HG03571 (cell line): Measurements from ENCODE around the gene SRCIN1.

Experiments
- ATAC-seq: cut with Tn5 transposase; IDR thresholded peaks from one replicate; pipeline ENCODE4 v1.9.1; 2021; ENCODE audit not compliant: unreplicated experiment

SRCIN1 gene

DNA sequence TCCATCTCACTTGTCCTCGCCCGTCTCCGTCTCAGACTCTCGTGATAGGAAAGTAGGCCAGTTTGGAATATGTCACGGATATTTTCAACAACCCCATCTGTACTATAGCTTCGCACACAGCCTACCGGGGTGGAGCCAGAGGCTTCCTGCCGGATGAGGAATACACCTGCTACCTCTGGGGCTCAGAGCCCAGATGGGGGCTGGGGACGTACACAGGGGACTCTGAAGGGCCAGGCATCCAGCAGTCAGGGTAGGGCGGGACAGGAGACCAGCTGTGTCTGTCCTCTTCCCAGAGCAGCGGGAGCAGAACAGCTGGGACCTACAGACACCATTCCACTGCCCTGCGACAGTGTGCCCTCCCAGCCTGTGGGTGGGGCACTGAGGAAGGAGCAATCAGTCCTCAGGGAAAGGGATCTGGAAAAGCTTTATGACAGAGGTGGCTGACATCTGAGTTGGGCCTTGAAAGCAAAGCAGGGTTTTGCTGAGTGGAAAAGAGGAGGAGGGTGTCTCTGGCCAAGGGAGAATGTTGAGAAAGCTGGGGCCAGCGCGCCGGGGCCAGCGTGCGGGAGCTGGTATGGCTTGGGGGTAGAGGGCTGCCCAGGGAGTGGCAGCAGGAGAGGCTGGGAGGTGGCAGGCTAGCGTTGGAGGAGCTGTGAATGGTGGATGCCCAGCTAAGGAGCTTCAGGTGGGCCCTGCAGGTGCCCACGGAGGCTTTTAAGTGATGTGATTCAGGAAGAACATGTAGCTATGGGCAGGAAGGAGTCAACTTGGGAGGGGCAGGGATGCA lies 11.5 kb upstream of the SRCIN1 start:
- ATAC-seq: no peak

GRCh38 chr17:38616361-38616760 lies 10.6 kb upstream of the SRCIN1 start:
- no peak for ATAC-seq

- ATAC-seq: no peak
Observed at GRCh38 chr17:38613981-38614779, 8.4 kb upstream of the SRCIN1 start.

- ATAC-seq: no peak
Observed at GRCh38 chr17:38613525-38613980, 7.8 kb upstream of the SRCIN1 start.

- no peak for ATAC-seq
Observed at GRCh38 chr17:38611872-38612376, 6.2 kb upstream of the SRCIN1 start.

DNA sequence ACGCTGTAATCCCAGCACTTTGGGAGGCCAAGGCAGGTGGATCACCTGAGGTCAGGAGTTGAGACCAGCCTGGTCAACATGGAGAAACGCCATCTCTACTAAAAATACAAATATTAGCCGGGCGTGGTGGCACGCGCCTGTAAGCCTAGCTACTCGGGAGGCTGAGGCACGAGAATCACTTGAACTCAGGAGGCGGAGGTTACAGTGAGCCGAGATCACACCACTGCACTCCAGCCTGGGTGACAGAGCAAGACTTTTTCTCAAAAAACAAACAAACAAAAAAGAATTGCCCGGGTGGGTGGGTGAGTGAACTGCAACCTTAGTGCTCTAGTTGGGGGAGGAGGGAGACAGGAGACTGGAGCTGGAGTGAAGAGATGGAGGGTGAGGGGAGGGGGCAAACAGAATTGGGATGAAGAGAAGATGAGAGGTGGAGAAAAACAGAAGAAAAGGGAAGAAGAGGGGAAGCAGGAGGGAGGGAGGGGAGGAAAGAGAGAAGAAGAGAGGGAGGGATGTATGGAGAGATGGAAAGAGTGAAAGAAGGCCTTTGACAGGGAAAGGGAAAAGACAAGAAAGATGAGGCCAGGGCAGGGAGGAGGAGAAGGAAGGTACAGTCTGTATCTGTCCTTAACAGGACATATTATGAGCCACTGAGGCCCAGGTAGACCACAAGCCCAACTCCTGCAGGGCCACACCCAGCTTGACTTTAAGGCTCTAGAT lies 5.5 kb upstream of the SRCIN1 start:
- ATAC-seq: no peak

DNA sequence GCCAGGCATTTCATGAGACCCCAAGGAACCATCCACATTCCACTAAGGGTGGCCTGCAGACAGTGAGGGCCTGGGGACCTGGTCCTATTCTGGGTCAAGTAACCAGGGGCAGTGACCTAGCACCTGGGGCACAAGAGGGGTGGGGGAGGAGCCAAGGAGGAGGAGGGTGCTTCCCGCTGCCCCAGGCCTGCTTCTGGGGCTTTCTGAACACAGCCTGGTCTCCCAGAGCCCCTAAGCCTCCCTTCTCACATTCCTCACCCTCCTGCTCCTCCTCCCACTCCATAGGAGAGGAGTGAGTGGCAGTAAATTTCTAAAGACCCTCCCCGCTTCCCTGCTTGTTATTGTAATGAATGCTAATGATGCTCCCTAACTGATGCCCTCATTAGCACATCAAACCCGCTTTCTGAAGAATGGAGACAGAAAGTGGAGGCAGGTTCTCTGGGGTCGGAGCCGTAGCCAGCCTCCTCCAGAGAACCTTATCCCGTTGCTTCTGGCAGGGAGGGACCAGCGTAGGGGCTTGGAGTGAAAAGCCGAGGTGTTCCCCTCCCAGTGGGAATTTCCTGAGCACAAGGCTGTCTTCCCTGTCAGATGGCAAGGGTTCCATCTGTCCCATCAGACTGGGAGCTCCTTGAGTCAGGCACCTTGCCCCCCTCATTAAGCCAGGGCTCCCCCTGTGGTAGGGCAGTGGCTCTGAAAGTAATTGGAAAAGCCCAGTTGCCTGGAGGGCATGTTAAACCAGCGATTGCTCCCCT lies 3.7 kb upstream of the SRCIN1 start:
- ATAC-seq: no peak

- no peak for ATAC-seq
Observed at GRCh38 chr17:38608648-38609047, 2.9 kb upstream of the SRCIN1 start.

GRCh38 chr17:38606646-38607611 lies 1.2 kb upstream of the SRCIN1 start:
- no peak for ATAC-seq

- ATAC-seq: no peak
Observed at GRCh38 chr17:38605411-38605840, 326 bp downstream of the SRCIN1 start.

DNA sequence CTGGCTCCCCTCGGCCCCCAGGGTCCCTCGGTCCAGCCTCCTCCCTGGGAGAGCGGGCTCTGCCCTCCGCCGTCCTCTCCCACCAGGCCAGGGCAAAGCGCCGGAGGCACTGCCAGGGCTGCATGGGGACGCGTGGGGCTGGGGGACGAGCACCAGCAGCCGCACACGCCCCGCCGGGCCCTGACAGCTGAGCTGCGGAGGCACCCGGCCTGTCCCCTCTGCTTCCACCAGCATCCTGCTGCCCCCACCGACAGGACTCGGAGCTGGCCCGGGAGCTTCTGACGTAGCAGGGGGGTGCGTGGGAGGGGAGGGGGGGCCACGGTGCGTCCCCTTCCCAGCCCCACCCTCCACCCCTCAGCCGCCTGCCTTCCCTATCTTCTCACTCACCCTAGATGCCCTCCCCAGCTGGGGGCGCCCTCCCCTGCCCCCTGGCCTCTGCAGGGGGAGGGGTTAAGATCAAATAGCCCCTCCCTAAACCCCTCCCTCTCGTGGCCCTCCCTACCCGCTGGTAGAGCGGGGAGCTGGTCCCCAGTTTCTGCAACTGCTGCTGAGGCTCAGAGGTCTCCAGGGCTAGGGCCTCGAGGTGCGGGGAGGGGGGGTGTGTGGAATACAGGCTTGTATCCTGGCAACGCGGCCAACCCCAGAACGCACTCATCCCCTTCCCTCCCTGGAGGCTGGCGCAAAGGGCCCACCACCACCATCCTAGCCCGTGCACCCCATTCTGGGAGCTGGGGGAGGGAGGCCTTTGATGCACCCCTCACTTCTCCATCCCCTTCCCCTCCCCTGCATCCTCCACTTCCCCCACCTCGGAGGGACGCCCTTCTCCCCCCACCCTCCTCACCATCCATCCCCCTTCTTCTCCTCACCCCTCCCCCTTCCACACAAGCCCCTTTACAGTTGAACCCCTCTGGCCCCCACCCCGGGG lies 1.0 kb downstream of the SRCIN1 start:
- no peak for ATAC-seq

- ATAC-seq: no peak
Observed at GRCh38 chr17:38603786-38604478, 1.8 kb downstream of the SRCIN1 start.

GRCh38 chr17:38602956-38603785 lies 2.6 kb downstream of the SRCIN1 start:
- ATAC-seq: no peak

DNA sequence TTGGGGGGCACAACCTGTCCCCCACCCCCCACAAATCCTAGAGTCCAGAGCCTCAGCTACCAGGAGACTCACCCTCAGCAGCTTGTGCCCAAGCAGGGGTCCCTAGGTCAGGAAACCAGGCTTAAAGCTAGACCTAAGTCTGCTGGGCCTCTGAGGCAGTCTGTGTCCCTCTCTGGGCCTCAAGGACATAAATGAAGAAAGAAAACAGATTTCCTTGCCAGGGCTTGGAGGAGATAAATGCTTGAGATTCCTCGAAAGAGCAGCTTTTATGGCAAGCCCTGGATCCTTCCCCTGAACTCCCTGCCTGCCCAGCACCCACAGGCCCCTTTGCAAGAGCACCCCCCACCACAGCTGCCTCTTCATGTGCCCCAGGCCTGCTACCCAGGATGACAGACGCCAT lies 3.3 kb downstream of the SRCIN1 start:
- no peak for ATAC-seq

DNA sequence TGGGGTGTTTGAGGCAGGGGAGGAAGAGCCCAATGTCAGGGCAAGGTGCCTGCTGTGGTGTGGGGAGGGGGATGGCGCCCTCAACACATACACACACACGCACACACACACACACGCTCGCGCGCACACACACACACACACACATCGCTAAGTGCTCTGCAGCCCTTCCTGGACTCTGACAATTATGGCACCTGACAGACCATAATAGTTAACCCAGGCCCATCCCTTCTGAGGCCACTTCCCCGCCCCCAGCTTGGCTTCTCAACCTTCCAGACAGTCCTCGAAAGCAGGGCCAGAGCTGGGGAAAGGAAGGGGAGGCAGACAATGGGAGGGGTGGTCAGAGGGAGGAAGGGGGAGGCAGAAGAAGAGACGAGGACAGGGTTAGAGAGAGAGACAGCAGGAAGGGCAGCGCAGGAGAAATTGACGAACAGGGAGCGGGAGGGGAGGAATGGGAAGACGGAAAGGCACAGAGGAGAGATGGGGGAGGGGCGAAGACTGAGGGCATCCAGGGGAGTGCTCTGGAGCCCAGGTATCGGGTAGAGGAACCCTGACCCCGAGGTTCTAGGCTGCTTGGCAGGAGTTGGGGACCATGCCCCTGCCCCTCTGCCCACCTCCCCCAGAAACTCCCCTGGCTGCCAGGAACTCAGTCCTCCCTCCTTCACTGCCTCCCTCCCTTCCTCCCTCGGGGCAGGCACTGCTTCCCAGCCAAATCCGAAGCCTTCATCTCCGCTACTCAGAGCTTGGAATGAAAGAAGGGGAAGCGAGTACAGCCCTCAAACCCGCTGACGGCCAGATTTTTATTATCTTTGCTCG lies 4.0 kb downstream of the SRCIN1 start:
- no peak for ATAC-seq

- no peak for ATAC-seq
Observed at GRCh38 chr17:38600906-38601305, 4.8 kb downstream of the SRCIN1 start.
